Stimulated activated CD4-positive, alpha-beta T cell treated with anti-CD3 and anti-CD28 coated beads, Interleukin-1b, Interleukin-23, amount 100 ng/mL, for 1 hour (primary cell): ENCODE results near the gene NAALADL1.
"Not testable (repeated sequence)": the region's sequence is repeated elsewhere in the genome, so short reads cannot be mapped to it uniquely, and the experiment has no call there.

Source experiments
- DNase-seq, 2 donors: peaks; one replicate each; pipeline ENCODE4 v3.0.0-alpha.2; 2020; ENCODE audit warnings: low read depth in 2 of 2

The NAALADL1 gene

GRCh38 chr11:65051398-65051858 is 6.9 kb downstream of the NAALADL1 start:
- DNase-seq = no peak

- peak in 1 of 2 donors; percentile 2 for DNase-seq
Measured at GRCh38 chr11:65047581-65048422, 10.6 kb downstream of the NAALADL1 start.

GRCh38 chr11:65045728-65046127 is 12.6 kb downstream of the NAALADL1 start:
- no peak for DNase-seq

- DNase-seq = no peak
Measured at GRCh38 chr11:65045061-65045460, 13.3 kb downstream of the NAALADL1 start.

GRCh38 chr11:65043881-65044501 is 14.4 kb downstream of the NAALADL1 start:
- DNase-seq = no peak

GRCh38 chr11:65042891-65043290 is 15.5 kb downstream of the NAALADL1 start:
- no peak for DNase-seq

- DNase-seq = peak; percentile 57 to 63
Measured at GRCh38 chr11:65040847-65041622, 17.3 kb downstream of the NAALADL1 start, which contains the start of gene SAC3D1. SAC3D1 (plus strand) TSS chr11:65041210; CDS start chr11:65041293, 83 bp downstream.

GRCh38 chr11:65040520-65040846 is 17.9 kb downstream of the NAALADL1 start:
- DNase-seq = no peak

GRCh38 chr11:65036931-65037330 is 21.4 kb downstream of the NAALADL1 start:
- DNase-seq = no peak

GRCh38 chr11:65035579-65035978 is 22.8 kb downstream of the NAALADL1 start:
- DNase-seq = no peak

- DNase-seq = no peak
Measured at GRCh38 chr11:65034423-65034822, 23.9 kb downstream of the NAALADL1 start.

- DNase-seq = no peak
Measured at GRCh38 chr11:65032216-65032615, 26.1 kb downstream of the NAALADL1 start.

GRCh38 chr11:65027213-65028067 is 30.9 kb downstream of the NAALADL1 start, which contains the start of gene SNX15:
SNX15 (plus strand) TSS chr11:65027439; CDS start chr11:65027538, 99 bp downstream.
- DNase-seq = peak; percentile 65 to 79

- DNase-seq = no peak
Measured at GRCh38 chr11:65026810-65027209, 31.5 kb downstream of the NAALADL1 start.

- DNase-seq = not testable (repeated sequence)
Measured at GRCh38 chr11:65023502-65023901, 34.9 kb downstream of the NAALADL1 start.

- DNase-seq = no peak
Measured at GRCh38 chr11:65021509-65021908, 36.8 kb downstream of the NAALADL1 start.

- DNase-seq = no peak
Measured at GRCh38 chr11:65021003-65021402, 37.4 kb downstream of the NAALADL1 start.

- no peak for DNase-seq
Measured at GRCh38 chr11:65019824-65020223, 38.5 kb downstream of the NAALADL1 start.

- DNase-seq = no peak
Measured at GRCh38 chr11:65017937-65018336, 40.4 kb downstream of the NAALADL1 start.

- no peak for DNase-seq
Measured at GRCh38 chr11:65016705-65017104, 41.6 kb downstream of the NAALADL1 start.

- peak in 1 of 2 donors; percentile 2 for DNase-seq
Measured at GRCh38 chr11:65014726-65015227, 43.6 kb downstream of the NAALADL1 start.
